Astrocyte (in vitro differentiated cells and primary cell): Measurements from ENCODE around the gene NCOR2. TPM values are rescaled to one million over a fixed set of nuclear protein-coding genes. Genes with fewer than 3 reads are reported as not detected.

ENCODE experiments used
- DNase-seq: peaks from one replicate; pipeline ENCODE4 v3.0.0-alpha.2; 2010; ENCODE audit warnings: low read depth
- FAIRE-seq: peaks from 2 replicates; lab custom pipeline; 2011; peaks lifted over from hg19 to GRCh38; lab: Jason Lieb, UNC
- H2AFZ ChIP-seq: 2 replicates; pipeline ENCODE4 v1.6.0; 2012; ENCODE audit warnings: low read depth, low read length, inconsistent platforms
- H3K27ac ChIP-seq: 2 replicates; pipeline ENCODE4 v1.5.1; 2011; ENCODE audit warnings: low read depth, low read length, inconsistent platforms
- H3K27me3 ChIP-seq: 2 replicates; pipeline ENCODE4 v1.6.0; 2011; ENCODE audit warnings: low read length, inconsistent platforms; ENCODE audit not compliant: insufficient read depth
- H3K36me3 ChIP-seq: 2 replicates; pipeline ENCODE4 v1.5.1; 2011; ENCODE audit warnings: low read length, inconsistent platforms; ENCODE audit not compliant: insufficient read depth
- H3K4me1 ChIP-seq: 2 replicates; pipeline ENCODE4 v1.5.1; 2011; ENCODE audit warnings: low read length, inconsistent platforms; ENCODE audit not compliant: insufficient read depth
- H3K4me2 ChIP-seq: 2 replicates; pipeline ENCODE4 v1.6.0; 2012; ENCODE audit warnings: low read length, inconsistent platforms
- H3K4me3 ChIP-seq: 2 replicates; pipeline ENCODE4 v1.5.1; 2011; ENCODE audit warnings: low read depth, mild to moderate bottlenecking, low read length, inconsistent platforms; ENCODE audit not compliant: insufficient read depth
- H3K79me2 ChIP-seq: 2 replicates; pipeline ENCODE4 v1.6.0; 2012; ENCODE audit warnings: mild to moderate bottlenecking, low read length, inconsistent platforms; ENCODE audit not compliant: insufficient read depth
- H3K9ac ChIP-seq: 2 replicates; pipeline ENCODE4 v1.6.0; 2012; ENCODE audit warnings: mild to moderate bottlenecking, low read length, inconsistent platforms
- H3K9me3 ChIP-seq: 2 replicates; pipeline ENCODE4 v1.5.1; 2012; ENCODE audit warnings: low read depth, mild to moderate bottlenecking, low read length, inconsistent platforms; ENCODE audit not compliant: insufficient read depth
- H4K20me1 ChIP-seq: 2 replicates; pipeline ENCODE4 v1.6.0; 2012; ENCODE audit warnings: low read length, inconsistent platforms; ENCODE audit not compliant: insufficient read depth
- H3K27ac Mint-ChIP-seq: one replicate; pipeline ENCODE4 v1.8.0; 2021; ENCODE audit warnings: mild to moderate bottlenecking, mixed read lengths; ENCODE audit not compliant: unreplicated experiment
- H3K27me3 Mint-ChIP-seq: one replicate; pipeline ENCODE4 v1.8.0; 2021; ENCODE audit warnings: low read depth, mixed read lengths; ENCODE audit not compliant: unreplicated experiment
- H3K36me3 Mint-ChIP-seq: one replicate; pipeline ENCODE4 v1.8.0; 2021; ENCODE audit warnings: low read depth, mixed read lengths; ENCODE audit not compliant: unreplicated experiment
- H3K4me1 Mint-ChIP-seq: one replicate; pipeline ENCODE4 v1.8.0; 2021; ENCODE audit warnings: low read depth, mixed read lengths; ENCODE audit not compliant: unreplicated experiment
- H3K4me3 Mint-ChIP-seq: one replicate; pipeline ENCODE4 v1.8.0; 2021; ENCODE audit warnings: mild to moderate bottlenecking, moderate library complexity, mixed read lengths; ENCODE audit not compliant: unreplicated experiment
- H3K9me3 Mint-ChIP-seq: one replicate; pipeline ENCODE4 v1.8.0; 2021; ENCODE audit warnings: mild to moderate bottlenecking, mixed read lengths; ENCODE audit not compliant: unreplicated experiment
- EZH2 ChIP-seq: IDR thresholded peaks from 2 replicates; pipeline ENCODE4 v1.6.1; 2012; ENCODE audit warnings: mild to moderate bottlenecking, low read length, inconsistent platforms; ENCODE audit not compliant: insufficient read depth
- total RNA-seq: library from RNA; stranded (reverse); gene quantifications from 2 replicates; pipeline ENCODE4 v1.2.1, GENCODE V29; 2021
- TF ChIP-seq, protein P1 (sequence below): IDR thresholded peaks from 2 replicates; pipeline ENCODE4 v1.5.1; 2011; ENCODE audit warnings: low read depth, mild to moderate bottlenecking, inconsistent platforms, low read length, moderate library complexity; ENCODE audit not compliant: insufficient read depth

NCOR2 gene
- total RNA-seq, 1 donor from 2014 or later, result 425 TPM

GRCh38 chr12:124544311-124544970 is 23.0 kb downstream of the NCOR2 start:
- H3K4me1 Mint-ChIP-seq, result peaks cover 52% of the 10 kb centered on the region
- H3K4me3 ChIP-seq, result no peak overlapping the region
- peaks cover 5% of the 10 kb centered on the region for H3K36me3 Mint-ChIP-seq
- H3K9ac ChIP-seq, result peak overlapping the region; percentile 72
- peaks cover 50% of the 10 kb centered on the region for H3K4me1 ChIP-seq
- peaks cover 85% of the 10 kb centered on the region for H3K79me2 ChIP-seq
- H3K27me3 Mint-ChIP-seq, result no peaks in the 10 kb centered on the region
- H3K27me3 ChIP-seq, result no peaks in the 10 kb centered on the region
- H3K36me3 ChIP-seq, result no peaks in the 10 kb centered on the region
- FAIRE-seq, result no peak
- H3K27ac ChIP-seq, result no peak overlapping the region
- no peaks in the 10 kb centered on the region for H3K9me3 ChIP-seq
- H3K4me2 ChIP-seq, result peak overlapping the region; percentile 60
- peaks cover 1% of the 10 kb centered on the region for H3K9me3 Mint-ChIP-seq
- H2AFZ ChIP-seq, result no peak overlapping the region
- H3K27ac Mint-ChIP-seq, result no peak overlapping the region
- TF ChIP-seq, protein P1, sequence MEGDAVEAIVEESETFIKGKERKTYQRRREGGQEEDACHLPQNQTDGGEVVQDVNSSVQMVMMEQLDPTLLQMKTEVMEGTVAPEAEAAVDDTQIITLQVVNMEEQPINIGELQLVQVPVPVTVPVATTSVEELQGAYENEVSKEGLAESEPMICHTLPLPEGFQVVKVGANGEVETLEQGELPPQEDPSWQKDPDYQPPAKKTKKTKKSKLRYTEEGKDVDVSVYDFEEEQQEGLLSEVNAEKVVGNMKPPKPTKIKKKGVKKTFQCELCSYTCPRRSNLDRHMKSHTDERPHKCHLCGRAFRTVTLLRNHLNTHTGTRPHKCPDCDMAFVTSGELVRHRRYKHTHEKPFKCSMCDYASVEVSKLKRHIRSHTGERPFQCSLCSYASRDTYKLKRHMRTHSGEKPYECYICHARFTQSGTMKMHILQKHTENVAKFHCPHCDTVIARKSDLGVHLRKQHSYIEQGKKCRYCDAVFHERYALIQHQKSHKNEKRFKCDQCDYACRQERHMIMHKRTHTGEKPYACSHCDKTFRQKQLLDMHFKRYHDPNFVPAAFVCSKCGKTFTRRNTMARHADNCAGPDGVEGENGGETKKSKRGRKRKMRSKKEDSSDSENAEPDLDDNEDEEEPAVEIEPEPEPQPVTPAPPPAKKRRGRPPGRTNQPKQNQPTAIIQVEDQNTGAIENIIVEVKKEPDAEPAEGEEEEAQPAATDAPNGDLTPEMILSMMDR, result no peak
- TF ChIP-seq EZH2, result no peak
- no peak overlapping the region for H3K4me3 Mint-ChIP-seq
- H4K20me1 ChIP-seq, result peaks cover 84% of the 10 kb centered on the region
- no peak for DNase-seq

GRCh38 chr12:124543590-124544310 is 23.7 kb downstream of the NCOR2 start:
- Histone ChIP-seq H3K36me3 (no peaks in the 10 kb centered on the region), H3K9ac (peak overlapping the region; percentile 72), H3K9me3 (no peaks in the 10 kb centered on the region), H3K4me3 (no peak overlapping the region), H4K20me1 (peaks cover 84% of the 10 kb centered on the region), H2AFZ (no peak overlapping the region), H3K27me3 (no peaks in the 10 kb centered on the region), H3K27ac (peak overlapping the region; percentile 27), H3K4me1 (peaks cover 50% of the 10 kb centered on the region), H3K4me2 (peak overlapping the region; percentile 49), H3K79me2 (peaks cover 85% of the 10 kb centered on the region)
- Mint-ChIP-seq H3K27ac (peak overlapping the region; percentile 77), H3K4me1 (peaks cover 49% of the 10 kb centered on the region), H3K36me3 (peaks cover 5% of the 10 kb centered on the region), H3K9me3 (peaks cover 1% of the 10 kb centered on the region), H3K4me3 (no peak overlapping the region), H3K27me3 (no peaks in the 10 kb centered on the region)
- no peak for FAIRE-seq
- peak; percentile 52 for DNase-seq
- TF ChIP-seq, protein P1, result no peak
- TF ChIP-seq EZH2, result no peak
